ENCODE measurements around the gene CARMIL1. TPM values are rescaled to one million over a fixed set of nuclear protein-coding genes. Genes with fewer than 3 reads are reported as not detected.

The CARMIL1 gene
- polyA plus RNA-seq, 1 of the 3 experiments (the other 2 are of a cell fraction): 1.7 TPM

DNA sequence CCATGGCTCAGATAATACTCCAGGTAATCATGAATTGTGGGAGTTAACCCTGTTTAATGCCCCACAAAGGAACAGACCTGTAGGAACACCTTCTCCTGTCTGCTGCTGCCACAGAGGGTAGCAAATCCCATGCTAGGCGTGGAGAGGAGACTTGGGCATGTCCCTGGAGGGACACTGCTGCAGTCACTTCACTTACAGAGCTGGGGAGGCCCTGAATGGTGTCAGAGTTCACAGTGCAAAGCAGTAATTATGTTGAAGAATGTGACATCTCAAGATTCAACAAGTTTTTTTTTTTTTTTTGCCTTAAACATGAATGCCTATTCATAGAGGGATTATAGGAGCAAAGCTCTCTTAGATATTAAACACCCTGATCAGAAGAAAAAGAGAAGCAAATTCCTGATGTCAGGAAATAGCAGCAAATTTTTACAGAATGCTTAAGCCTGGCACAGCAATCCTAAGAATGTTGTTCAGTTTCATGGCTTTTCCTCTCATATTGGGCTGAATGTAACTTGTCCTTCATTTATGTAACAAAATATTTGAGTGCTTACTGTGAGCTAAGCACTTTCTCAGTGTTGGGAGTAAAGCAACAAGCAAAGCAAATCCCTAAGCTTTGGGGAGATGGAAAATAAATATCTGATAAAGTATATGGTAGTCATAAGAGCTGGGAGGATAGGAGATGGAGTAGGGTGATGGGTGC lies 45.0 kb downstream of the CARMIL1 start:
- ChIA-PET CTCF (interaction anchor here (1.1 to 1.2 kb wide), 2 partner anchors 10 to 233 kb away, joined by 3 to 5 read pairs; no protein-coding TSS in a partner anchor), POLR2A (no interaction called here)
- no CpG with 5 or more reads among the region's 1 CpG for WGBS (ENCODE audit: low lambda C conversion rate)

DNA sequence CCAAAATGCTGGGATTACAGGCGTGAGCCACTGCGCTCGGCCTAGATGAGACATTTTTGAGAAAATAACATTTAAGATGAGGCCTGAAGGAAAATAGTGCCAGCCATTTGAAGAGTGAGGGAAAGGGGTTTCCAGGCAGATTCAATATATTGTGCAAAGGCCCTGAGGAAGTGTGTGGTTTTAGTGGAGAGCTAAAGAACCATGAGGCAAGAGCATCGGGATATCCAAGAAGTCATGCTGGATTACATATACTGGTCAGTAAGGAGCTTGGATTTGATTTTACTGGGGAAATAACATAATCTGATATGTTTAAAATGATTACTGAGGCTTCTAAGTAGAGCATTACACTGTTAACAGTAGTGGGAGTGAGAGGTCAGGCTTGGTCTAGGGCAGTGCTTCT lies 47.0 kb downstream of the CARMIL1 start:
- Histone ChIP-seq H3K9ac (no peak overlapping the region), H3K4me3 (ENCODE audit: low read depth in 2 of 2, low read length in 1 of 2) (no peak overlapping the region), H3K36me3 (replicated peaks in 1 of 2; ENCODE audit: control insufficient read depth in 1 of 2, insufficient read depth in 2 of 2, low read length in 1 of 2) (no peaks in the 10 kb centered on the region), H3K27ac (ENCODE audit: low read depth in 2 of 2, low read length in 1 of 2) (no peak overlapping the region), H3K9me3 (no peaks in the 10 kb centered on the region), H3F3A (replicated peaks; ENCODE audit: insufficient read depth) (no peaks in the 10 kb centered on the region), H3K4me1 (ENCODE audit: control insufficient read depth in 1 of 2, insufficient read depth in 2 of 2, low read depth in 1 of 2, low read length in 1 of 2) (peaks cover 0 to 5% of the 10 kb centered on the region in 2 experiments; a peak in 2 of 4 replicates), H2AFZ (ENCODE audit: low read depth) (no peak overlapping the region), H3K9me2 (no peaks in the 10 kb centered on the region), H3K27me3 (ENCODE audit: insufficient read depth) (no peaks in the 10 kb centered on the region), H3K4me2 (no peak overlapping the region), H3K79me2 (ENCODE audit: insufficient read depth) (no peaks in the 10 kb centered on the region), H4K20me1 (ENCODE audit: insufficient read depth) (no peaks in the 10 kb centered on the region)
- ChIA-PET CTCF (interaction anchor here (1.5 kb wide), 1 partner anchor 16 kb away, joined by 3 read pairs; no protein-coding TSS in a partner anchor), POLR2A (no interaction called here)
- 93% methylated on average over 4 of the region's 4 CpGs for WGBS (ENCODE audit: low lambda C conversion rate)
- no peak for TF ChIP-seq SIN3A (IDR thresholded peaks at IDR 0.05; ENCODE audit: borderline replicate concordance, low read depth, low read length)
- no peak for TF ChIP-seq FOXJ3 (CRISPR knock-in tag; IDR thresholded peaks at IDR 0.05)
- TF ChIP-seq RAD21 (IDR thresholded peaks at IDR 0.05; ENCODE audit: low read length): no peak
- no peak for TF ChIP-seq MXI1 (IDR thresholded peaks at IDR 0.05; ENCODE audit: low read depth, low read length)
- DNase-seq: no peak

More for the DNA sequence above, 45.0 kb downstream of the CARMIL1 start:
- H2AFZ ChIP-seq (ENCODE audit: low read depth): no peak overlapping the region
- H3K27ac ChIP-seq (ENCODE audit: low read depth in 2 of 2, low read length in 1 of 2): no peak overlapping the region
- H3K9ac ChIP-seq: no peak overlapping the region
- no peaks in the 10 kb centered on the region for H3F3A ChIP-seq (replicated peaks; ENCODE audit: insufficient read depth)
- H3K9me2 ChIP-seq: no peaks in the 10 kb centered on the region
- H3K36me3 ChIP-seq (replicated peaks in 1 of 2; ENCODE audit: control insufficient read depth in 1 of 2, insufficient read depth in 2 of 2, low read length in 1 of 2): no peaks in the 10 kb centered on the region
- 0 out of 2 replicates have a peak, but pooled peaks cover 5% of the 10 kb centered on the region for H4K20me1 ChIP-seq (ENCODE audit: insufficient read depth)
- H3K4me2 ChIP-seq: no peak overlapping the region
- H3K9me3 ChIP-seq: no peaks in the 10 kb centered on the region
- H3K4me1 ChIP-seq (ENCODE audit: control insufficient read depth in 1 of 2, insufficient read depth in 2 of 2, low read depth in 1 of 2, low read length in 1 of 2): peaks cover 0 to 5% of the 10 kb centered on the region in 2 experiments; a peak in 1 of 4 replicates
- H3K27me3 ChIP-seq (ENCODE audit: insufficient read depth): no peaks in the 10 kb centered on the region
- H3K79me2 ChIP-seq (ENCODE audit: insufficient read depth): peaks cover 2% of the 10 kb centered on the region; the same call in 1 of the 2 replicates
- DNase-seq: no peak
- no peak overlapping the region for H3K4me3 ChIP-seq (ENCODE audit: low read depth in 2 of 2, low read length in 1 of 2)
- TF ChIP-seq RXRA (IDR thresholded peaks at IDR 0.05; ENCODE audit: borderline replicate concordance, low read depth) (no peak), GATA2 (CRISPR knock-in tag; IDR thresholded peaks at IDR 0.05) (no peak), EZH2phosphoT487 (IDR thresholded peaks at IDR 0.05; ENCODE audit: borderline replicate concordance, low read depth) (no peak), RCOR1 (IDR thresholded peaks at IDR 0.05; ENCODE audit: low read length) (no peak), RFX5 (IDR thresholded peaks at IDR 0.05; ENCODE audit: low read length) (no peak), FOXJ3 (CRISPR knock-in tag; IDR thresholded peaks at IDR 0.05) (no peak), PBX3 (IDR thresholded peaks at IDR 0.05) (no peak), YY1 (IDR thresholded peaks at IDR 0.05; ENCODE audit: low read depth) (no peak), RAD21 (IDR thresholded peaks at IDR 0.05; ENCODE audit: low read length) (no peak), POLR2AphosphoS5 (IDR thresholded peaks at IDR 0.05; ENCODE audit: low read depth, low read length) (no peak), GABPA (IDR thresholded peaks at IDR 0.05; ENCODE audit: low read depth) (no peak), USF1 (IDR thresholded peaks at IDR 0.05; ENCODE audit: borderline replicate concordance, low read depth) (no peak), SIN3A (IDR thresholded peaks at IDR 0.05; ENCODE audit: borderline replicate concordance, low read depth, low read length) (no peak), TCF12 (IDR thresholded peaks at IDR 0.05) (no peak), ELF1 (IDR thresholded peaks at IDR 0.05) (no peak)
- TF ChIP-seq, protein P1, sequence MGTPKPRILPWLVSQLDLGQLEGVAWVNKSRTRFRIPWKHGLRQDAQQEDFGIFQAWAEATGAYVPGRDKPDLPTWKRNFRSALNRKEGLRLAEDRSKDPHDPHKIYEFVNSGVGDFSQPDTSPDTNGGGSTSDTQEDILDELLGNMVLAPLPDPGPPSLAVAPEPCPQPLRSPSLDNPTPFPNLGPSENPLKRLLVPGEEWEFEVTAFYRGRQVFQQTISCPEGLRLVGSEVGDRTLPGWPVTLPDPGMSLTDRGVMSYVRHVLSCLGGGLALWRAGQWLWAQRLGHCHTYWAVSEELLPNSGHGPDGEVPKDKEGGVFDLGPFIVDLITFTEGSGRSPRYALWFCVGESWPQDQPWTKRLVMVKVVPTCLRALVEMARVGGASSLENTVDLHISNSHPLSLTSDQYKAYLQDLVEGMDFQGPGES (IDR thresholded peaks at IDR 0.05; ENCODE audit: low read depth, low read length): no peak
